Fibroblast of the aortic adventitia (primary cell): ENCODE data around the gene C19orf33. TPM values are rescaled to one million over a fixed set of nuclear protein-coding genes. Genes with fewer than 3 reads are reported as not detected.

Experiments
- DNase-seq: peaks from one replicate; pipeline ENCODE4 v3.0.0-alpha.2; 2010; ENCODE audit warnings: low read depth
- H3K4me3 ChIP-seq: 2 replicates; pipeline ENCODE4 v1.5.1; 2011; ENCODE audit warnings: low read depth, mild to moderate bottlenecking, control low read depth, low read length, moderate library complexity
- total RNA-seq: library from RNA; depleted of rRNA; stranded (reverse); fragments of >200 nt; gene quantifications from 2 replicates; pipeline ENCODE4 v1.2.3, GENCODE V29; 2012; ENCODE audit warnings: low replicate concordance
- TF ChIP-seq, protein P1 (sequence below): IDR thresholded peaks from 2 replicates; pipeline ENCODE4 v1.5.1; 2011; ENCODE audit warnings: mild to moderate bottlenecking, low read length, control low read depth, inconsistent platforms; ENCODE audit not compliant: insufficient read depth

The C19orf33 gene
- total RNA-seq, 1 donor, result 0.45 TPM

DNA sequence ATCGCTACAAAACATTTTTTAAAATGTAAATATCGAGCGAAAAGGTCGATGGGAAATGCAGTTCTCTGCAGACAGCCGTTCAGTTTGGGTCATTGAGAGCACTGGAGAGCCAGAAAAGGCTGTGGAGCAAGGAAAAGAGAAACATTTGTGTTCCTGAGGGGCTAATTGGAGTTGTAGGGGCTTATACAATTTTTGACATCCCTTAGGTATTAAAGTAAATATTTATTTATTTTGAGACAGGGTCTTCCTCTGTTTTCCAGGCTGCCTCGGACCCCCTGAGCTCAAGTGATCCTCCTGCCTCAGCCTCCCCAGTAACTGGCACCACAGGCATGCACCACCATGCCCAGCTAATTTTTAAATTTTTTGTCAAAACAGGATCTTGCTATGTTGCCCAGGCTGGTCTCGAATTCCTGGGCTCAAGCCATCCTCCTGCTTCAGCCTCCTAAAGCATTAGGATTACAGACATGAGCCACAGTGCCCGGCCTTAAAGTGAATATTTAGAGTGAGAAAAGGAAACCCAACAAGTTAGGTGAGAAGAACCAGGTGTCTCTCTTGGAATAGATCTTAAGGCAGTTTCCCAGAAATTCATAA is 12.5 kb downstream of the C19orf33 start:
- DNase-seq, result no peak
- TF ChIP-seq, protein P1, sequence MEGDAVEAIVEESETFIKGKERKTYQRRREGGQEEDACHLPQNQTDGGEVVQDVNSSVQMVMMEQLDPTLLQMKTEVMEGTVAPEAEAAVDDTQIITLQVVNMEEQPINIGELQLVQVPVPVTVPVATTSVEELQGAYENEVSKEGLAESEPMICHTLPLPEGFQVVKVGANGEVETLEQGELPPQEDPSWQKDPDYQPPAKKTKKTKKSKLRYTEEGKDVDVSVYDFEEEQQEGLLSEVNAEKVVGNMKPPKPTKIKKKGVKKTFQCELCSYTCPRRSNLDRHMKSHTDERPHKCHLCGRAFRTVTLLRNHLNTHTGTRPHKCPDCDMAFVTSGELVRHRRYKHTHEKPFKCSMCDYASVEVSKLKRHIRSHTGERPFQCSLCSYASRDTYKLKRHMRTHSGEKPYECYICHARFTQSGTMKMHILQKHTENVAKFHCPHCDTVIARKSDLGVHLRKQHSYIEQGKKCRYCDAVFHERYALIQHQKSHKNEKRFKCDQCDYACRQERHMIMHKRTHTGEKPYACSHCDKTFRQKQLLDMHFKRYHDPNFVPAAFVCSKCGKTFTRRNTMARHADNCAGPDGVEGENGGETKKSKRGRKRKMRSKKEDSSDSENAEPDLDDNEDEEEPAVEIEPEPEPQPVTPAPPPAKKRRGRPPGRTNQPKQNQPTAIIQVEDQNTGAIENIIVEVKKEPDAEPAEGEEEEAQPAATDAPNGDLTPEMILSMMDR, result no peak
- peak overlapping the region; percentile 52 for H3K4me3 ChIP-seq

DNA sequence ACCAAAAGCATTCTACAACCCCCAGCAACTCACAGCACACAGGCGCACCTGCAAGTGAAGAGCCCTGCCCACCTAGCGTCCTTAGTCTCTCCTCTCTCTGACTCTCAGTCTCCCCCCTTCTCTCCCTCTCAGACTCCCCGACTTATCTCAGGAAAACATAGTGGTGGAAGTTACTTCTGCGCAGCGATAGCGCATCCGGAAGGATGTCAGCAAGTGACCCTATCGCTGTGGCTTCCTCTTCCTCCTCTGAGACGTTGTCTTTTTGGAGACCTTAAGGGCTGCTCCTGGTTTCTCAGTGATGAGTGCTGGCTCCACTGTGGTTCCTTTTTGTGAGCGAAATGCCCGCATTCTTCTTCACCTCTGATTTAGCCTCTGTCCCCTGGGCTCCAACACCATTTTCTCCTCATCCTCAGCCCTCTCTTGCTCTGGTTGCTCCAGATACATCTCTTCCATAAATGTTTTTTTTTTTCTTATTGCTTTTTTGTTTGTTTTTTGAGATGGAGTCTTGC is 13.1 kb downstream of the C19orf33 start:
- H3K4me3 ChIP-seq, result no peak overlapping the region
- DNase-seq, result no peak
- TF ChIP-seq, protein P1, result no peak

DNA sequence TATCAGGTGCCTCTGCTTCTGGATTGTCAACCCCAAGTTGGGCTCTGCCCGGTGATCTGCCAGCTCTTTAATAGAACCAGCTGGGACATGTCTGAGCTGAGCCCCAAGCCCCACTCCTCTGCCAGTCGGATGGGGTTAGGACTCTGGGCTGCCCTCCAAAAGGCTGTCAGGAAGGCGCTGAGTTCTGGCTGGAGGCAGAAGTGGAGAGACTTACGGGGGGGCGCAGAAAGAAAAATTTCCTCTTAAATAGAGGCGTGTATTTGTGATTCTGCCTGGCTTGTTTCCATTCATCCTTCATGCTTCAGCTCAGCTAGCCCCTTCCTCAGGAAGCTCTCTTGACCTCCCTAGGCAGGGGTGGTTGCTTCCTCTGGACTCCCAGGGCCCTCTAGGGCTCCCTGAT is 14.6 kb downstream of the C19orf33 start:
- DNase-seq, result peak; percentile 33
- H3K4me3 ChIP-seq, result no peak overlapping the region
- TF ChIP-seq, protein P1, result no peak

DNA sequence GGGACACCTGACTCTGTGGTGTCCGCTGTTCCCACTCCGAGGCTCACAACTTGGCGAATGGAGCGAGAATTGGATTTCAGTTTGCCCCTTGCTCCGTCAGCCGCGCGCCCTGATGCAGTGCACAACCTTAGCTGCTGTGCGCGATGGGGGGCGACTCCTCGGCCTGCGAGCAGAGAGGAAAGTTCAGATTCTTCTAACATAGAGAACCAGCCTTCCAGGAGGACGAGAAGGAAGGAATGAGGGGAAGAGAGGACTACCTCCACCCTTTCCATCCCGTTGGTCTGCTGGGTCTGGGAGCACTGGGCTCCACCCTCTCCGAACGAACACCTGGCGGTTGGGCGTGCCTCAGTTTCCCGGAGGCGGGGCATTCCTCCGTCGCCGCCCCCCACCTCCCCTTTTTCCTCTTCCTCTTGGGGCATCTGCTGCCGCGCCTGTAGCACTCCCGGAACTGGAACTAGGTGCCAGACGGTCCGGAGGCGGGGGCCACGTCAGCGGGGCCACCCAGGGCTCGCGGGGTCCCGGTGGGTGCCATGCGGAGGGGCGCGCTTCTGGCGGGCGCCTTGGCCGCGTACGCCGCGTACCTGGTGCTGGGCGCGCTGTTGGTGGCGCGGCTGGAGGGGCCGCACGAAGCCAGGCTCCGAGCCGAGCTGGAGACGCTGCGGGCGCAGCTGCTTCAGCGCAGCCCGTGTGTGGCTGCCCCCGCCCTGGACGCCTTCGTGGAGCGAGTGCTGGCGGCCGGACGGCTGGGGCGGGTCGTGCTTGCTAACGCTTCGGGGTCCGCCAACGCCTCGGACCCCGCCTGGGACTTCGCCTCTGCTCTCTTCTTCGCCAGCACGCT is 15.6 kb downstream of the C19orf33 start, which contains the start of gene KCNK6:
TSS of gene KCNK6 (plus strand) at position 425 of the 838 bp plus-strand sequence. CDS start at position 531, 106 bp downstream.
- TF ChIP-seq, protein P1, result no peak
- peak; percentile 34 for DNase-seq
- peak within 1 kb of the TSS; percentile 75 for H3K4me3 ChIP-seq

DNA sequence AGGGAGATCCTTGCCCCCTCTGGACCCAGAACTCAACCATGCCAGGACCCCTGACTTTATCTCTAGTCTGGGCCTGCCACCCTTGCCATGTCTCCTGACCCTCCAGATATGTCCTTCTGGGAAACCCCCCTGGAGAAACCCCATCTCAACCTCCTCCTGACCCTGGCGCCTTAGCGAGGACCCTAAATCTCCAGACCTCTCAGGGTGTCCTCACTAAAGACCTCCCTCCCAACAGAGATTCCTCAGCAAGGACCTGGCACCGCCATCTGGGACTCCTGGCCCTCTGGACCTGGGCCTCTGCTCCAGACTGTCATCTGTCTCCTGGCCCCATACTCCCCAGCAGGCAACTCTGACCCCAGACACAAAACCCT is 16.9 kb downstream of the C19orf33 start:
- DNase-seq, result no peak
- peak overlapping the region; percentile 75 for H3K4me3 ChIP-seq
- TF ChIP-seq, protein P1, result no peak

DNA sequence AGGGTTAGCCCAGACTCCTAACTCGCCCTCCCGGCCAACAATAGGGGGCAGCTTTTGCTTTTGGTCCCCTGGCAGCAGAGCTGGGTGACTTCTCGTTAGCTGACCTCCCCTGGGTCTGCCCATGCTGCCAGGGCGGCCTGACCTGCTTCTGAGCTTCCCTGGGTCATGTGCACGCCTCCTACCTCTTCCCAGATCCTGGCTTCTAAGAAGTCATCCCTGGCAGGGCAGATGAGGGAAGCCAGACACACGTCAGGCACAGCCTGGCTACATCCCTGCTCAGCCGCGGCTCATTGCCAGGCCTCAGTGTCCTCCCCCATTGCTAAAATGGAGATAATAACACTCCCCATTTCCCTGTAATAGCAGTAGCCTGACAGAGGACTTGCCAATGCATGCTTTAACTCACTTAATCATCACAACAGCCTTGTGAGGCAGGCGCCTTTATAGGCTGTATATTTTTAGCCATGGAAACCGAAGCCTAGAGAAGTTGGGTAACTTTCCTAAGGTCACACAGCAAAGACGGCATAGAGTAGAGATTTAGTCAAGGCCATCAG is 17.7 kb downstream of the C19orf33 start:
- TF ChIP-seq, protein P1, result no peak
- H3K4me3 ChIP-seq, result peak overlapping the region; percentile 75
- DNase-seq, result peak; percentile 90
